Endothelial cell (in vitro differentiated cells): ENCODE results near the gene NDEL1. TPM values are rescaled to one million over a fixed set of nuclear protein-coding genes. Genes with fewer than 3 reads are reported as not detected.

ENCODE experiments used
- DNase-seq: peaks from one replicate; pipeline ENCODE4 v3.0.0; 2021; ENCODE audit warnings: low spot score
- H3K27ac Mint-ChIP-seq: one replicate; pipeline ENCODE4 v1.8.0; 2021; ENCODE audit warnings: mixed read lengths, inconsistent platforms; ENCODE audit not compliant: unreplicated experiment
- H3K27me3 Mint-ChIP-seq: one replicate; pipeline ENCODE4 v1.8.0; 2021; ENCODE audit warnings: mild to moderate bottlenecking, moderate library complexity, mixed read lengths, inconsistent platforms; ENCODE audit not compliant: unreplicated experiment
- H3K36me3 Mint-ChIP-seq: one replicate; pipeline ENCODE4 v1.8.0; 2021; ENCODE audit warnings: mild to moderate bottlenecking, low read depth, mixed read lengths, inconsistent platforms; ENCODE audit not compliant: unreplicated experiment
- H3K4me1 Mint-ChIP-seq: one replicate; pipeline ENCODE4 v1.8.0; 2021; ENCODE audit warnings: mild to moderate bottlenecking, mixed read lengths, inconsistent platforms; ENCODE audit not compliant: unreplicated experiment
- H3K4me3 Mint-ChIP-seq: one replicate; pipeline ENCODE4 v1.8.0; 2021; ENCODE audit warnings: mild to moderate bottlenecking, mixed read lengths, inconsistent platforms; ENCODE audit not compliant: unreplicated experiment
- H3K9me3 Mint-ChIP-seq: one replicate; pipeline ENCODE4 v1.8.0; 2021; ENCODE audit warnings: mixed read lengths, inconsistent platforms; ENCODE audit not compliant: unreplicated experiment
- total RNA-seq: library from RNA; stranded (reverse); fragmentation: NEBNext Ultra II Directional; extraction: Animal tissue kit (Norgen Biotek cat#: 25700); gene quantifications from one replicate; pipeline ENCODE4 v1.2.1, GENCODE V29; 2021; ENCODE audit not compliant: unreplicated experiment
- TF ChIP-seq, protein P1 (sequence below): fragments of 200-600 bp; sonication (generic); IDR thresholded peaks from one replicate; pipeline ENCODE4 v1.5.0; 2021; ENCODE audit warnings: antibody characterized with exemption; ENCODE audit not compliant: unreplicated experiment

The NDEL1 gene
- total RNA-seq, 1 donor from 2014 or later: 82.4 TPM

DNA sequence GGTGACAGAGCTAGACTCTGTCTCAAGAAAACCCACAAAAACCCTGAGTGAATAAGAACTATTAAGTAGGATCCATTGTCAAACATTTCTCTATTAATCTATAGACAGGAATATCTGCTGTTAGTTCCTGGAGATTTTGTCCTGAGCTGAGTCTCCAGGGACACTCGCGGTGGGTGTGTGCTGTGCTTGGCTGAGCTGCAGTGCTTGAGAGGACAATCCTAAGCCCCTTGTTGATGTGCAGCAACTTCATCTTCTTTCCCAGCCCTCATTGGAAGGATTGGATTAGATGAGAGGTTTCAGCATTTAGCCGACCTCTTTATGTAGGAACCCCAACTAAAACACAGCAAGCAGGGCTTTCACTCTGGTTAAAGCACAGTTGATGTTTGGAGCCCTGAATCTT lies 33.3 kb downstream of the NDEL1 start:
- Mint-ChIP-seq H3K36me3 (peaks cover 28% of the 10 kb centered on the region), H3K4me3 (no peak overlapping the region), H3K27ac (no peak overlapping the region), H3K9me3 (no peaks in the 10 kb centered on the region), H3K4me1 (no peaks in the 10 kb centered on the region), H3K27me3 (peaks cover 13% of the 10 kb centered on the region)
- TF ChIP-seq, protein P1, sequence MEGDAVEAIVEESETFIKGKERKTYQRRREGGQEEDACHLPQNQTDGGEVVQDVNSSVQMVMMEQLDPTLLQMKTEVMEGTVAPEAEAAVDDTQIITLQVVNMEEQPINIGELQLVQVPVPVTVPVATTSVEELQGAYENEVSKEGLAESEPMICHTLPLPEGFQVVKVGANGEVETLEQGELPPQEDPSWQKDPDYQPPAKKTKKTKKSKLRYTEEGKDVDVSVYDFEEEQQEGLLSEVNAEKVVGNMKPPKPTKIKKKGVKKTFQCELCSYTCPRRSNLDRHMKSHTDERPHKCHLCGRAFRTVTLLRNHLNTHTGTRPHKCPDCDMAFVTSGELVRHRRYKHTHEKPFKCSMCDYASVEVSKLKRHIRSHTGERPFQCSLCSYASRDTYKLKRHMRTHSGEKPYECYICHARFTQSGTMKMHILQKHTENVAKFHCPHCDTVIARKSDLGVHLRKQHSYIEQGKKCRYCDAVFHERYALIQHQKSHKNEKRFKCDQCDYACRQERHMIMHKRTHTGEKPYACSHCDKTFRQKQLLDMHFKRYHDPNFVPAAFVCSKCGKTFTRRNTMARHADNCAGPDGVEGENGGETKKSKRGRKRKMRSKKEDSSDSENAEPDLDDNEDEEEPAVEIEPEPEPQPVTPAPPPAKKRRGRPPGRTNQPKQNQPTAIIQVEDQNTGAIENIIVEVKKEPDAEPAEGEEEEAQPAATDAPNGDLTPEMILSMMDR: no peak
- DNase-seq: no peak

DNA sequence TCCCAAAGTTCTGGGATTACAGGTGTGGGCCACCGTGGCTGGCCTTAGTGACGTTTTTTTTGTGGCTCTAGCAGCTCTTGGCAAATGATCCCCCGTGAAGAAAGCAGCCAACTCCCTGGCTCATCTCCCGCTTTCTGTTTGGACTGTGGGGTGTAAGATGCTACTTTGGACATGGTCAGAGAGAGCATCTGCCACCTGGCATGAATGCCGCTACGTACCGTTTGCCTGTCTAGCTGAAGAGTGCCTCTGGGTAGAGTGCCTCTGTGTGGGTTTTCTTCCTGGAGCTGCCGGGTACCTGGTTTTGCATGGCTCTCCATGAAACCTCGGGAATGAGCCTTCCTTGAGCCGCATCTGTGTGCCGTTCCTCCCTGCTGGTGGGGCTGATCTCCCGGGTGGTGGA lies 34.3 kb downstream of the NDEL1 start:
- H3K36me3 Mint-ChIP-seq: peaks cover 34% of the 10 kb centered on the region
- no peak overlapping the region for H3K4me3 Mint-ChIP-seq
- peaks cover 14% of the 10 kb centered on the region for H3K27me3 Mint-ChIP-seq
- no peak for DNase-seq
- TF ChIP-seq, protein P1: no peak
- H3K9me3 Mint-ChIP-seq: no peaks in the 10 kb centered on the region
- peak overlapping the region; percentile 64 for H3K27ac Mint-ChIP-seq
- H3K4me1 Mint-ChIP-seq: no peaks in the 10 kb centered on the region

DNA sequence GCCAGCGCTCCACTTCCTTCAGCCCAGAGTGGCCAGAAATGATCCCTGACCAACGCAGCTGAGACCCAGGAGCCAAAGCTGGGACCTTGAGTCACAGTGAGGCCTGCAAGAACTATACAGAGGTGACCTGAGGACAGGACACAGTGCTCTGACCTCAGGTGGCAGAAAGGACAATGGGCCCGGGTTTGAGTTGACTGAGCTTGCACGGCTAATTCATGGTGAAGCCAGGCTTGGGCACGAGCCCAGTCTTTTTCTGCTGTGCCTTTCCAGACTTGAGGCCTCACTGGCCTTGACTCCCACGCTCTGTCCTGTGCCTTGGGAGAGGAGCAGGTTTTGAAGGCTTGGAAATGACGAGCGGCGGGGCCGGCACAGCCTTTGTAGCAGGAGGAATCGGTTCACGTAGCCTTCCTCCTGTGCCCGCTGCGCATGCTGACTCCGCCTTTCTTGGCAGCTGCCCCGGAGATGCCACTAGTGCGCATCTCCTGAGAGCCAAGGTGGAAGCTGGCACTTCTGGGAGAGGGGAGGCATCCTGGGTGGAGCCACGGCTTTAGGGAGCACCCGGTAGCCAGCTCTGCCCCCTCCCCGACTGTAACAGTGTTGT lies 34.9 kb downstream of the NDEL1 start:
- Mint-ChIP-seq H3K4me3 (no peak overlapping the region), H3K9me3 (no peaks in the 10 kb centered on the region), H3K27ac (no peak overlapping the region), H3K4me1 (no peaks in the 10 kb centered on the region), H3K36me3 (peaks cover 34% of the 10 kb centered on the region), H3K27me3 (peaks cover 14% of the 10 kb centered on the region)
- TF ChIP-seq, protein P1: no peak
- no peak for DNase-seq

DNA sequence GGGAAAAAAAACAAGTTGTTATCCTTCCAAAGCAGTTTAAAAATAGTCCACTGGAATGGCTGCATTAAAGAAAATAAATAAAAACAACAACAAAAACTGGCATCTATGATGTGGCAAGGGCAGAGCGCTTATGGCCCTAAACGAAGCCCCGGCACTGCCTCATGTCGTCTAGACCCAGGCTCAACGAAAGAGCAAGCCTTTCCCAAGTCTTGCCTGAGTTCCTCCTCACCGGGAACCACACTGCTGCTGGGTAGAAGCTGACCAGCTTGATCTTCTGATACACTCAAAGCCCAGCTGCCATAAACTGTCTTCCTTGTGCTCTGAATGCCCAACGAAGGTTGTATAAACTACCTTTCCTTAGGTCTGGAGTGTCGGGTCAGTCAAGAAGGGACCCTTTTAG lies 37.0 kb downstream of the NDEL1 start:
- Mint-ChIP-seq H3K4me3 (no peak overlapping the region), H3K4me1 (peaks cover 2% of the 10 kb centered on the region), H3K9me3 (no peaks in the 10 kb centered on the region), H3K27me3 (peaks cover 13% of the 10 kb centered on the region), H3K36me3 (peaks cover 33% of the 10 kb centered on the region), H3K27ac (peak overlapping the region; percentile 64)
- TF ChIP-seq, protein P1: no peak
- DNase-seq: no peak

DNA sequence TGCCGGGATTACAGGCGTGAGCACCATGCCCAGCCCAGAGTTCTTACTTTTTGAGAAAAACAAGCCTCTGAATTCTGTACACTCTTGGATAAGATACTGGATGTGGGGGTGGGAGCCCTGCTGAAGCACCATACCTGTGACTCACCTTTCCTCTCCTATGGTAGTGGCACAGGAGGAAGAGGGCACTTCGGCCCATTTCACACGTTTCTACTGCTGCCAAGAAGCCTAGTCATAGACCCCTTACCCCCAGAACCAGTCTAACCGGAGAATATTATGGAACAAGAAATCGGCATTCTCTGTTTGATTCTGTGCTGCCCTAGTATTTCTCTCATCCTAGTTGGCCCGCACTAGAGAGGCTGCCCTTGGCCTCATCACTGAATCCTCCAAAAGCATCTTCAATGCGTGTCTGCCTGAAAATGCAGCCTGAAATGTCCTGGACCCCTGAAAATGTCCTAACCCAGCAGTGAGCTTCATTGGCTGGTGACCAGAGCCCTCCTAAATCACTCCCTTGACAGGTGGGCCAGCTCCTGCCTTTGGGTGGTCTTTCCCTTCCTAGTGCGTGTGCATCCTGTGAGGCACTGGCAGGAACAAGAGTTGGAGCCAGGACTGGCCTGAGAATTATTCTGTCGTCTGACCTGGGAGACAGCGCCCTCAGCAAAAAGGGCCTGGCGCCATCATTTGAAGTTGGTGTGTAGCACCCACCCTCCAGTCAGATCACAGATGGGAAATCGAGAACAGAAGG lies 37.9 kb downstream of the NDEL1 start:
- Mint-ChIP-seq H3K4me1 (peaks cover 2% of the 10 kb centered on the region), H3K27me3 (peaks cover 17% of the 10 kb centered on the region), H3K4me3 (peak overlapping the region; percentile 78), H3K9me3 (no peaks in the 10 kb centered on the region), H3K27ac (peak overlapping the region; percentile 64), H3K36me3 (peaks cover 33% of the 10 kb centered on the region)
- TF ChIP-seq, protein P1: no peak
- DNase-seq: no peak
